ENCODE data around the gene VANGL2.

The VANGL2 gene

DNA sequence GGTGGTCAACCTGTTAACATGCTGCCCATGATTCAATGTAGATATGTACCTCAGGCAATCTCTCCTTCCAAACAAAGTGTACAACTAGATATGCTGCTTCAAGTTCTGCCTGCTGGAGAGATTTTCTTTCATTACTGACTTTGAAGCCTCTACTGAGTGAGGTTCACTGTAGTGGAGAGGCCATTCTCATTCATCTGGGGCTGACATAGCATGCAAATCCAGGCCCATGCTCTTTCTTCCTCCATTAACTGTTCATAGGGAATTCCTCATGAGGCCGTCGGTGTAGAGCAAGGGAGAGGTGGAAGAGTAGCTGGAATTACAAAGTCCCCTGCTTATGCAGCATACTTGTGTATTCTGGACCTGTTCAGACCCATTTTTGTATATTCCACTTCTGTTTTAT lies 38.6 kb downstream of the VANGL2 start:
- Histone ChIP-seq H3K14ac (ENCODE audit: low read length) (no peak overlapping the region), H2BK120ac (ENCODE audit: insufficient read depth, low read length, poor library complexity) (no peak overlapping the region), H2BK5ac (ENCODE audit: low read depth, low read length, poor library complexity) (no peak overlapping the region), H2AFZ (ENCODE audit: insufficient read depth, low read length, poor library complexity) (no peak overlapping the region), H2BK12ac (ENCODE audit: low read length) (no peak overlapping the region), H3K23ac (ENCODE audit: low read length) (no peak overlapping the region), H2AK5ac (ENCODE audit: low read length) (no peak overlapping the region), H3K4ac (ENCODE audit: low read depth, low read length) (no peak overlapping the region), H4K91ac (ENCODE audit: low read depth, low read length) (no peak overlapping the region), H3K4me2 (ENCODE audit: low read length) (no peak overlapping the region), H3K18ac (ENCODE audit: low read length) (no peak overlapping the region), H3K4me1 (ENCODE audit: control insufficient read depth in 1 of 2, insufficient read depth in 2 of 2, low read length in 2 of 2) (no peaks in the 10 kb centered on the region), H3K4me3 (ENCODE audit: low read depth, low read length) (no peak overlapping the region), H3K9ac (ENCODE audit: low read length) (no peak overlapping the region), H3K27me3 (ENCODE audit: insufficient read depth, low read length) (no peaks in the 10 kb centered on the region), H4K8ac (ENCODE audit: low read depth, low read length) (no peak overlapping the region), H3K27ac (ENCODE audit: low read depth, low read length) (no peak overlapping the region), H3K36me3 (ENCODE audit: control insufficient read depth in 1 of 2, insufficient read depth in 2 of 2, low read length in 2 of 2) (no peaks in the 10 kb centered on the region), H3K79me2 (ENCODE audit: control insufficient read depth, insufficient read depth, low read length, poor library complexity) (no peaks in the 10 kb centered on the region), H3K9me3 (ENCODE audit: insufficient read depth, low read depth, low read length) (no peaks in the 10 kb centered on the region), H3K79me1 (ENCODE audit: low read length) (no peaks in the 10 kb centered on the region), H4K12ac (ENCODE audit: low read depth, low read length) (no peak overlapping the region)
- no peak for DNase-seq
- no CpG with 5 or more reads among the region's 2 CpGs for WGBS (ENCODE audit: extremely low coverage, insufficient coverage, insufficient read length)

DNA sequence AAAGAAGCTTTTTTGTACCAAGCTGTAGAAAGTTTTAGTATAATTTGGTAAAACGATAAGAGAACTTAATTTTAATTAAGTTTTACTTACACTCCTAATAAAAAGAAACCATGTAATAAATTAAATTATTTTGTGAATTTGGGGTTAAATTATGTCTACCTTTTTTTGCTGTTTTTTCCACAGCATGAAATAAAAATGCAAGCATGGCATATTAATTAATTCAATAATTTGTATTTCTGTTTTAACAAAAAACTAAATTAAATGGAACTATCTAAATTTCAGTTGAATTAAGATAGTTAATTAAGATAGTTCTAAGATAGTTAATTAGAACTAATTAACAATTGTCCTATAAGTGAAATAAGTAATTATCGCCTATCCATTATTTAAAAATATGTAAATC lies 39.4 kb downstream of the VANGL2 start:
- H3K4me1 ChIP-seq (ENCODE audit: control insufficient read depth in 1 of 2, insufficient read depth in 2 of 2, low read length in 2 of 2) = no peaks in the 10 kb centered on the region
- no peak overlapping the region for H2AK5ac ChIP-seq (ENCODE audit: low read length)
- H2BK12ac ChIP-seq (ENCODE audit: low read length) = no peak overlapping the region
- H3K27ac ChIP-seq (ENCODE audit: low read depth, low read length) = no peak overlapping the region
- H3K9ac ChIP-seq (ENCODE audit: low read length) = no peak overlapping the region
- no peaks in the 10 kb centered on the region for H3K27me3 ChIP-seq (ENCODE audit: insufficient read depth, low read length)
- no peak for DNase-seq
- H3K79me2 ChIP-seq (ENCODE audit: control insufficient read depth, insufficient read depth, low read length, poor library complexity) = no peaks in the 10 kb centered on the region
- no peak overlapping the region for H4K8ac ChIP-seq (ENCODE audit: low read depth, low read length)
- no peak overlapping the region for H2BK120ac ChIP-seq (ENCODE audit: insufficient read depth, low read length, poor library complexity)
- H2BK5ac ChIP-seq (ENCODE audit: low read depth, low read length, poor library complexity) = no peak overlapping the region
- no peaks in the 10 kb centered on the region for H3K79me1 ChIP-seq (ENCODE audit: low read length)
- no peaks in the 10 kb centered on the region for H3K9me3 ChIP-seq (ENCODE audit: insufficient read depth, low read depth, low read length)
- H4K91ac ChIP-seq (ENCODE audit: low read depth, low read length) = no peak overlapping the region
- no peaks in the 10 kb centered on the region for H3K36me3 ChIP-seq (ENCODE audit: control insufficient read depth in 1 of 2, insufficient read depth in 2 of 2, low read length in 2 of 2)
- H2AFZ ChIP-seq (ENCODE audit: insufficient read depth, low read length, poor library complexity) = no peak overlapping the region
- no peak overlapping the region for H3K4me3 ChIP-seq (ENCODE audit: low read depth, low read length)
- H3K23ac ChIP-seq (ENCODE audit: low read length) = no peak overlapping the region
- H3K4me2 ChIP-seq (ENCODE audit: low read length) = no peak overlapping the region
- no peak overlapping the region for H3K14ac ChIP-seq (ENCODE audit: low read length)
- WGBS (ENCODE audit: extremely low coverage, insufficient coverage, insufficient read length) = no CpG with 5 or more reads among the region's 2 CpGs
- no peak overlapping the region for H4K12ac ChIP-seq (ENCODE audit: low read depth, low read length)
- H3K4ac ChIP-seq (ENCODE audit: low read depth, low read length) = no peak overlapping the region
- no peak overlapping the region for H3K18ac ChIP-seq (ENCODE audit: low read length)

DNA sequence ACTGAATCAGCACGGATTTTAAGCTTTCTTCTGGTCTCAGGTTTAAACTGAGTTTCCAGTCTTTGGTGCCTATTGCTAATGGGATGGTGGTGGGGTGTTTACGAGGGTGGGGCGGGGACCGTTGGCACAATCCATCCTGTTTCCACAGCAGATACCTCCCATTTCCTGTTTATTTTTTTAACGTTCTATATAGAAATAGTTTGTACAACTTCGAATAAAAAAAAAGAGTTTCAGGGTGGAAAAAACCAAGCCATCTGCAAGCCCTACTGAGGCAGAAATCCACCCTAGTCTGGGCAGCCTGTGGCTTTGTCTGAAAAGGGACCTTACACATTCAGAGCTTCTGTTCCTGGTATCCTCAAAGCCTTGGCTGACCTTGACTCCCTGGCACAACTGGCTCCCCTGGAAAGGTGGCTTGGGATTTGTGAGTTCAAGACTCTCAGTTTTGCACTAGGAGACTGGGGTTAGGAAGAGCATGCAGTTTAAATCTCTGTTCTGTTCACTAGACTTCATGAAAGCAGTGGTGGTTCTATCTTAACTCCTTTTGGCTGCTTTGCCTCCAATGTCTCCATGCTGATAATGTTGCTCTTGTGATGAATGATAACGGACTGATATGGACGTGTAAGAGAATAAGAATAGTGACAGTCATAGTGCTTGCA lies 46.7 kb downstream of the VANGL2 start:
- no peak overlapping the region for H2AFZ ChIP-seq (ENCODE audit: insufficient read depth, low read length, poor library complexity)
- H3K27me3 ChIP-seq (ENCODE audit: insufficient read depth, low read length) = no peaks in the 10 kb centered on the region
- no peak overlapping the region for H2BK120ac ChIP-seq (ENCODE audit: insufficient read depth, low read length, poor library complexity)
- no peak overlapping the region for H3K4ac ChIP-seq (ENCODE audit: low read depth, low read length)
- no peak overlapping the region for H3K9ac ChIP-seq (ENCODE audit: low read length)
- no peaks in the 10 kb centered on the region for H3K9me3 ChIP-seq (ENCODE audit: insufficient read depth, low read depth, low read length)
- H3K79me1 ChIP-seq (ENCODE audit: low read length) = no peaks in the 10 kb centered on the region
- H3K27ac ChIP-seq (ENCODE audit: low read depth, low read length) = no peak overlapping the region
- no peaks in the 10 kb centered on the region for H3K4me1 ChIP-seq (ENCODE audit: control insufficient read depth in 1 of 2, insufficient read depth in 2 of 2, low read length in 2 of 2)
- no peak overlapping the region for H3K14ac ChIP-seq (ENCODE audit: low read length)
- no peak overlapping the region for H2BK5ac ChIP-seq (ENCODE audit: low read depth, low read length, poor library complexity)
- no peak overlapping the region for H4K12ac ChIP-seq (ENCODE audit: low read depth, low read length)
- H3K4me2 ChIP-seq (ENCODE audit: low read length) = no peak overlapping the region
- no peak overlapping the region for H3K18ac ChIP-seq (ENCODE audit: low read length)
- H4K91ac ChIP-seq (ENCODE audit: low read depth, low read length) = no peak overlapping the region
- no peak overlapping the region for H2BK12ac ChIP-seq (ENCODE audit: low read length)
- no peak overlapping the region for H3K4me3 ChIP-seq (ENCODE audit: low read depth, low read length)
- H3K79me2 ChIP-seq (ENCODE audit: control insufficient read depth, insufficient read depth, low read length, poor library complexity) = no peaks in the 10 kb centered on the region
- no peak overlapping the region for H2AK5ac ChIP-seq (ENCODE audit: low read length)
- WGBS (ENCODE audit: extremely low coverage, insufficient coverage, insufficient read length) = no CpG with 5 or more reads among the region's 8 CpGs
- no peaks in the 10 kb centered on the region for H3K36me3 ChIP-seq (ENCODE audit: control insufficient read depth in 1 of 2, insufficient read depth in 2 of 2, low read length in 2 of 2)
- H3K23ac ChIP-seq (ENCODE audit: low read length) = no peak overlapping the region
- DNase-seq = no peak
- H4K8ac ChIP-seq (ENCODE audit: low read depth, low read length) = no peak overlapping the region

DNA sequence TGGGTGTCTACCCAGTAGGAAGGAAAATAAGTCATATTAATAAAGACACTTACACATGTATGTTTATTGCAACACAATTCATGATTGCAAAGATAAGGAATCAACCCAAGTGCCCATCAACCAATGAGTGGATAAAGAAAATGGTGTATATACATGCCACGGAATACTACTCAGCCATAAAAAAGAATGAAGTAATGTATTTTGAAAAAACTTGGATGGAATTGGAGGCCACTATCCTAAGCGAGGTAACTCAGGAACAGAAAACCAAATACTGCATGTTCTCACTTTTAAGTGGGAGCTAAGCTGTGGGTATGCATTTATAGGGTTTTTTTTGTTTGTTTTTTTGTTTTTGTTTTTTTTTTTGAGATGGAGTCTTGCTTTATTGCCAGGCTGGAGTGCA lies 49.1 kb downstream of the VANGL2 start:
- Histone ChIP-seq H3K18ac (ENCODE audit: low read length) (no peak overlapping the region), H2BK120ac (ENCODE audit: insufficient read depth, low read length, poor library complexity) (no peak overlapping the region), H2BK12ac (ENCODE audit: low read length) (no peak overlapping the region), H3K4me2 (ENCODE audit: low read length) (no peak overlapping the region), H4K12ac (ENCODE audit: low read depth, low read length) (no peak overlapping the region), H3K4ac (ENCODE audit: low read depth, low read length) (no peak overlapping the region), H3K79me2 (ENCODE audit: control insufficient read depth, insufficient read depth, low read length, poor library complexity) (no peaks in the 10 kb centered on the region), H3K27me3 (ENCODE audit: insufficient read depth, low read length) (no peaks in the 10 kb centered on the region), H3K4me3 (ENCODE audit: low read depth, low read length) (no peak overlapping the region), H2AFZ (ENCODE audit: insufficient read depth, low read length, poor library complexity) (no peak overlapping the region), H3K36me3 (ENCODE audit: control insufficient read depth in 1 of 2, insufficient read depth in 2 of 2, low read length in 2 of 2) (no peaks in the 10 kb centered on the region), H2AK5ac (ENCODE audit: low read length) (no peak overlapping the region), H3K79me1 (ENCODE audit: low read length) (no peaks in the 10 kb centered on the region), H3K4me1 (ENCODE audit: control insufficient read depth in 1 of 2, insufficient read depth in 2 of 2, low read length in 2 of 2) (no peaks in the 10 kb centered on the region), H3K9ac (ENCODE audit: low read length) (no peak overlapping the region), H4K91ac (ENCODE audit: low read depth, low read length) (no peak overlapping the region), H2BK5ac (ENCODE audit: low read depth, low read length, poor library complexity) (no peak overlapping the region), H4K8ac (ENCODE audit: low read depth, low read length) (no peak overlapping the region), H3K23ac (ENCODE audit: low read length) (no peak overlapping the region), H3K27ac (ENCODE audit: low read depth, low read length) (no peak overlapping the region), H3K14ac (ENCODE audit: low read length) (no peak overlapping the region), H3K9me3 (ENCODE audit: insufficient read depth, low read depth, low read length) (no peaks in the 10 kb centered on the region)
- DNase-seq = no peak
- no CpG with 5 or more reads among the region's 2 CpGs for WGBS (ENCODE audit: extremely low coverage, insufficient coverage, insufficient read length)
